ENCODE measurements around the gene RABIF.

GRCh38 chr1:202879128-202879527 lies 9.8 kb downstream of the RABIF start:
- no peak for TF ChIP-seq CTCF (IDR thresholded peaks at IDR 0.05)
- no peak for TF ChIP-seq POLR2A (IDR thresholded peaks at IDR 0.05)
